ENCODE data around the gene CABLES2. TPM values are rescaled to one million over a fixed set of nuclear protein-coding genes. Genes with fewer than 3 reads are reported as not detected.

Gene CABLES2
- total RNA-seq, 2 experiments from 2014 or later, result 14.8 to 22.5 TPM

DNA sequence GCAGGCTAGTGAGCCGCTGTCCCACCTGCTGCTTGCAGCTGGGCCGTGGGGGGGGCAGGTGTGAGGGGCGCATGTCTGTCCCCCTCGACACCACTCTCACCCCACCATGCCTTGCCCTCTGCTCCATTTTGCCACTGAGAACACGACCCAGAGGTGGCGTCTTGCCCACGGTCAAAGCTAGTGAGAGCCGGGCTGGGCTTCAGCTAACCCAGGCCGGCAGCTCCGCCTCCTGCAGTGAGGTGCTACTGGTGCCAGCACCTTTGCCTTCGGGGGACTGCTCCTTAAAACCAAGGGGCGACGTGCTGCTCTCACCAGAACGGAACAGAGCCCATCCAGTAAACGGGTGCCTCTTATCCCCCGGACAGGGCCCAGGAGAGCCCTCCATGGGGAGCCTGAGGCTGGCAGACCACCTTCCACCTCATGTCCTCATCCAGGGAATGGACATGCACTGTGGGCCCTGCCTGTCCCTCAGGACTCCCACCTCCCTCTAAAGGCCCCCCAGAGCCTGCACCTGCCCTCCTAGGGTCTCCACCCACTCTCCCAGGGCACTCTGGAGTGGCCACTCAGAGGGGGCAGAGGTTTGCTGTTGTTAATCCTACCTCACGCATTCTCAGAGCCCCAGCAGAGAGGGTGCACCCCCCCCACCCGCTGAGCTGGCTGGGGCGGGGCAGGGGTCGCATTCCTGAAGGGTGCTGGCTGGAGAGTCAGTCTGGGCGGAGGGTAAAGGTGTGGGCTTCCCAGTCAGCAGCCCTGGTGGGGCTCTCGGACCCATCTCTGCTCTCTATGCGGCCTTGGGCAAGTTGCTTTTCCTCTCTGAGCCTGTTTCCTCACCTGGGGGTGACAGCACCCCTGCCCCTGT lies 17.4 kb upstream of the CABLES2 start:
- H4K20me1 ChIP-seq (ENCODE audit: insufficient read depth, low read length), result no peaks in the 10 kb centered on the region
- intact Hi-C loops (cut with micrococcal nuclease; ENCODE audit: unreplicated experiment), result no loop called here
- H3K4me3 ChIP-seq (ENCODE audit: low read depth, low read length, poor library complexity, severe bottlenecking), result no peak overlapping the region
- H3K9me2 ChIP-seq (ENCODE audit: insufficient read depth, low read length), result no peaks in the 10 kb centered on the region
- no peaks in the 10 kb centered on the region for H3K4me1 ChIP-seq (ENCODE audit: insufficient read depth, low read length, poor library complexity, severe bottlenecking)
- no peak for DNase-seq (ENCODE audit: low spot score)
- TF ChIP-seq, protein P1, sequence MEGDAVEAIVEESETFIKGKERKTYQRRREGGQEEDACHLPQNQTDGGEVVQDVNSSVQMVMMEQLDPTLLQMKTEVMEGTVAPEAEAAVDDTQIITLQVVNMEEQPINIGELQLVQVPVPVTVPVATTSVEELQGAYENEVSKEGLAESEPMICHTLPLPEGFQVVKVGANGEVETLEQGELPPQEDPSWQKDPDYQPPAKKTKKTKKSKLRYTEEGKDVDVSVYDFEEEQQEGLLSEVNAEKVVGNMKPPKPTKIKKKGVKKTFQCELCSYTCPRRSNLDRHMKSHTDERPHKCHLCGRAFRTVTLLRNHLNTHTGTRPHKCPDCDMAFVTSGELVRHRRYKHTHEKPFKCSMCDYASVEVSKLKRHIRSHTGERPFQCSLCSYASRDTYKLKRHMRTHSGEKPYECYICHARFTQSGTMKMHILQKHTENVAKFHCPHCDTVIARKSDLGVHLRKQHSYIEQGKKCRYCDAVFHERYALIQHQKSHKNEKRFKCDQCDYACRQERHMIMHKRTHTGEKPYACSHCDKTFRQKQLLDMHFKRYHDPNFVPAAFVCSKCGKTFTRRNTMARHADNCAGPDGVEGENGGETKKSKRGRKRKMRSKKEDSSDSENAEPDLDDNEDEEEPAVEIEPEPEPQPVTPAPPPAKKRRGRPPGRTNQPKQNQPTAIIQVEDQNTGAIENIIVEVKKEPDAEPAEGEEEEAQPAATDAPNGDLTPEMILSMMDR (conservative IDR thresholded peaks at IDR 0.05; ENCODE audit: low read length), result no peak
- no peak for TF ChIP-seq EZH2phosphoT487 (IDR thresholded peaks at IDR 0.05; ENCODE audit: borderline replicate concordance, low read depth, low read length)
- ChIA-PET POLR2A (no interaction called here), CTCF (ENCODE audit: unreplicated experiment) (no interaction called here)
- no peak overlapping the region for H3K27ac ChIP-seq (ENCODE audit: low read depth, low read length, poor library complexity, severe bottlenecking)
- BruUV-seq (replicated peaks), result no TSS peak
- H3K4me2 ChIP-seq (ENCODE audit: low read length), result no peak overlapping the region
- H3K36me3 ChIP-seq (ENCODE audit: insufficient read depth, low read length), result no peaks in the 10 kb centered on the region
- no peaks in the 10 kb centered on the region for H3K79me2 ChIP-seq (ENCODE audit: insufficient read depth, low read depth, low read length)
- H3K9me3 ChIP-seq (ENCODE audit: low read length), result no peaks in the 10 kb centered on the region
- H2AFZ ChIP-seq (ENCODE audit: low read length), result no peak overlapping the region

DNA sequence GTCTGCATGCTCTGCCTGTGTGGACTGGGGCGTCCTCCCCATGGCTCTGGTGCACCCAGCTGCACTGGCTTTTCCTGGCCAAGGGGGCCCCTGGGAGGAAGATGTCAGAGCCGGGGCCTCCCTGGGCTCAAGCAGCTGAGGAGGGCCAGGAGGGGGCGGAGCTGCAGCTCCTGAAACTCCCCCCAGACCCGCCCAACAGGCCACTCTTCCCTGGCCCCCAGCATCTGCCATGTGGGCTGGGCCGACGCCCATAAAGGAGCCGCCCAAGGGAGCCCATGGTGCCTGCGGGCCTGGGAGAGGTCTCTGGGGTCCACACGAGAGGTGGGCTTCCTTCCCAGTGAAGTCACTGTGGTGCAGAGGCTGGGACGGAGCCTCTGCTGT lies 16.2 kb upstream of the CABLES2 start:
- Histone ChIP-seq H3K9me3 (ENCODE audit: low read length) (no peaks in the 10 kb centered on the region), H3K9me2 (ENCODE audit: insufficient read depth, low read length) (no peaks in the 10 kb centered on the region), H4K20me1 (ENCODE audit: insufficient read depth, low read length) (no peaks in the 10 kb centered on the region), H3K4me1 (ENCODE audit: insufficient read depth, low read length, poor library complexity, severe bottlenecking) (no peaks in the 10 kb centered on the region), H2AFZ (ENCODE audit: low read length) (no peak overlapping the region), H3K4me2 (ENCODE audit: low read length) (no peak overlapping the region), H3K79me2 (ENCODE audit: insufficient read depth, low read depth, low read length) (no peaks in the 10 kb centered on the region), H3K4me3 (ENCODE audit: low read depth, low read length, poor library complexity, severe bottlenecking) (no peak overlapping the region), H3K36me3 (ENCODE audit: insufficient read depth, low read length) (no peaks in the 10 kb centered on the region), H3K27ac (ENCODE audit: low read depth, low read length, poor library complexity, severe bottlenecking) (no peak overlapping the region)
- ChIA-PET CTCF (ENCODE audit: unreplicated experiment) (no interaction called here), POLR2A (no interaction called here)
- intact Hi-C loops (cut with micrococcal nuclease; ENCODE audit: unreplicated experiment), result no loop called here
- BruUV-seq (replicated peaks), result no TSS peak
- no peak for DNase-seq (ENCODE audit: low spot score)
- no peak for TF ChIP-seq EZH2phosphoT487 (IDR thresholded peaks at IDR 0.05; ENCODE audit: borderline replicate concordance, low read depth, low read length)
- TF ChIP-seq, protein P1 (conservative IDR thresholded peaks at IDR 0.05; ENCODE audit: low read length), result no peak

DNA sequence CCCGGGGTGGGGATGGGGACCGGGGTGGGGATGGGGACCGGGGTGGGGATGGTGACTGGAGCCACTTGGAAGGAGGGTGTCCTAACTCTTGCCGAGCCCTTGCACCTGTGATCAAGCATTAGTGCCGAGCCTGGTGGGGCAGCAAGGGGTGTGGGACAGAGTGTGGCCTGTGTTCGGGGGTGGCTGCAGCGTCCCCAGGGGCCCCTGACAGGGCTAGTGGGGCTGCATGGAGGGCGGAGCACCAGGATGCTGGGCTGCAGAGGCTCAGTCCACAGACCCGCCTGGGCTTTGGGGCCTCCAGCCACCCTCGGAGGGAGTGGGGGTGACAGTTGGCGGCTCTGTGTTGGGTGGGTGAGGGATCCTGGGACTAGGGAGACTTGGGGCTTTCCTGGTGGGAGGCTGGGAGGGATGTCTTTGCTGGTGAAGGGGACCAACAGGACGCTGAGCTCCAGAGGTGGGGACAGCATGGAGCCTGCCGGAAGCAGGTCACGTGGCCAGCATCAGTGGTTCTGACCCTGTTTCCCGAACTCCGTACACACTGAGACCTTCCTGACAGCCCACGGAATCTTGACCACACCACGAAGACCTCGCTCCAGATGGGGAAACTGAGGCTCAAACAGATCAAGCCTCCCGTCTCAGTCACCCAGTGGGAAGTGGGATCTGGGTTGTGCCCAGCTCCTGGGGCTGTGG lies 15.7 kb upstream of the CABLES2 start:
- no peak overlapping the region for H3K27ac ChIP-seq (ENCODE audit: low read depth, low read length, poor library complexity, severe bottlenecking)
- no peaks in the 10 kb centered on the region for H3K36me3 ChIP-seq (ENCODE audit: insufficient read depth, low read length)
- POLR2A ChIA-PET, result no interaction called here
- H3K9me2 ChIP-seq (ENCODE audit: insufficient read depth, low read length), result no peaks in the 10 kb centered on the region
- no TSS peak for BruUV-seq (replicated peaks)
- no peaks in the 10 kb centered on the region for H3K9me3 ChIP-seq (ENCODE audit: low read length)
- CTCF ChIA-PET (ENCODE audit: unreplicated experiment), result no interaction called here
- no peak overlapping the region for H3K4me3 ChIP-seq (ENCODE audit: low read depth, low read length, poor library complexity, severe bottlenecking)
- DNase-seq (ENCODE audit: low spot score), result no peak
- no peak overlapping the region for H2AFZ ChIP-seq (ENCODE audit: low read length)
- no peak for TF ChIP-seq EZH2phosphoT487 (IDR thresholded peaks at IDR 0.05; ENCODE audit: borderline replicate concordance, low read depth, low read length)
- TF ChIP-seq, protein P1 (conservative IDR thresholded peaks at IDR 0.05; ENCODE audit: low read length), result no peak
- H3K4me2 ChIP-seq (ENCODE audit: low read length), result no peak overlapping the region
- intact Hi-C loops (cut with micrococcal nuclease; ENCODE audit: unreplicated experiment), result no loop called here
- H4K20me1 ChIP-seq (ENCODE audit: insufficient read depth, low read length), result no peaks in the 10 kb centered on the region
- H3K4me1 ChIP-seq (ENCODE audit: insufficient read depth, low read length, poor library complexity, severe bottlenecking), result no peaks in the 10 kb centered on the region
- H3K79me2 ChIP-seq (ENCODE audit: insufficient read depth, low read depth, low read length), result no peaks in the 10 kb centered on the region

All from OCI-LY7 (cell line).